ENCODE measurements around the gene EXOC2.

Gene EXOC2

GRCh38 chr6:465531-466348 lies 227.2 kb downstream of the EXOC2 start:
- no peak for DNase-seq

- DNase-seq, result no peak
Measured at GRCh38 chr6:456887-457286, 236.1 kb downstream of the EXOC2 start.

- DNase-seq, result no peak
Measured at GRCh38 chr6:456358-456867, 236.5 kb downstream of the EXOC2 start.

- DNase-seq, result no peak
Measured at GRCh38 chr6:455835-456234, 237.1 kb downstream of the EXOC2 start.

GRCh38 chr6:455006-455585 lies 237.8 kb downstream of the EXOC2 start:
- DNase-seq, result no peak

- DNase-seq, result no peak
Measured at GRCh38 chr6:454148-454991, 238.6 kb downstream of the EXOC2 start.

- DNase-seq, result no peak
Measured at GRCh38 chr6:453152-453551, 239.8 kb downstream of the EXOC2 start.

- no peak for DNase-seq
Measured at GRCh38 chr6:452301-453067, 240.5 kb downstream of the EXOC2 start.

GRCh38 chr6:451847-452246 lies 241.1 kb downstream of the EXOC2 start:
- DNase-seq, result no peak

GRCh38 chr6:451336-451735 lies 241.6 kb downstream of the EXOC2 start:
- DNase-seq, result no peak

- DNase-seq, result no peak
Measured at GRCh38 chr6:449486-450419, 243.2 kb downstream of the EXOC2 start.

GRCh38 chr6:449057-449430 lies 243.9 kb downstream of the EXOC2 start:
- no peak for DNase-seq

GRCh38 chr6:448296-449056 lies 244.5 kb downstream of the EXOC2 start:
- DNase-seq, result no peak

GRCh38 chr6:447381-448165 lies 245.4 kb downstream of the EXOC2 start:
- DNase-seq, result peak in 1 of 5 donors; percentile 61

GRCh38 chr6:446418-447366 lies 246.2 kb downstream of the EXOC2 start:
- peak; percentile 31 to 89 (median 62) for DNase-seq

- DNase-seq, result no peak
Measured at GRCh38 chr6:445571-446417, 247.1 kb downstream of the EXOC2 start.

- peak in 3 of 5 donors; percentile 42 to 74 (median 48) for DNase-seq
Measured at GRCh38 chr6:444653-445275, 248.2 kb downstream of the EXOC2 start.
